Measurements from ENCODE around the gene GLIS1. TPM values are rescaled to one million over a fixed set of nuclear protein-coding genes. Genes with fewer than 3 reads are reported as not detected.

The GLIS1 gene
- total and polyA plus RNA-seq, 8 donors = 0.06 to 0.26 (median 0.13) TPM; not detected in 4

GRCh38 chr1:53698384-53698980, 40.5 kb downstream of the GLIS1 start:
- 67 to 77% methylated on average over 7 of the region's 7 CpGs for WGBS, 2 donors
- Histone ChIP-seq H3K27ac (no peak overlapping the region), H3K4me1 (no peaks in the 10 kb centered on the region), H3K36me3 (no peaks in the 10 kb centered on the region), H3K4me3 (no peak overlapping the region), H3K9me3 (no peaks in the 10 kb centered on the region), H3K27me3 (no peaks in the 10 kb centered on the region)
- DNase-seq (no peak), ATAC-seq (no peak), FAIRE-seq (no peak)
- TF ChIP-seq CTCF (IDR thresholded peaks at IDR 0.05) = no peak
- intact Hi-C loops (cut with DNase I) = no loop called here

- Histone ChIP-seq H3K27ac (no peak overlapping the region), H3K9me3 (no peaks in the 10 kb centered on the region), H3K4me1 (no peaks in the 10 kb centered on the region), H3K4me3 (no peak overlapping the region), H3K36me3 (no peaks in the 10 kb centered on the region), H3K27me3 (no peaks in the 10 kb centered on the region)
- FAIRE-seq = no peak
- intact Hi-C loops (cut with DNase I) = no loop called here
- DNase-seq = peak in 1 of 6 donors; percentile 15
- no peak for ATAC-seq
- TF ChIP-seq CTCF (IDR thresholded peaks at IDR 0.05) = no peak
- WGBS, 2 donors = 44 to 47% methylated on average over 14 of the region's 14 CpGs
Measured at GRCh38 chr1:53697721-53698383, 41.1 kb downstream of the GLIS1 start.

- intact Hi-C loops (cut with DNase I) = no loop called here
- Histone ChIP-seq H3K27me3 (no peaks in the 10 kb centered on the region), H3K4me1 (no peaks in the 10 kb centered on the region), H3K9me3 (no peaks in the 10 kb centered on the region), H3K4me3 (no peak overlapping the region), H3K36me3 (no peaks in the 10 kb centered on the region), H3K27ac (no peak overlapping the region)
- FAIRE-seq (no peak), ATAC-seq (no peak), DNase-seq (no peak)
- 55 to 73% methylated on average over 2 of the region's 2 CpGs for WGBS, 2 donors
- no peak for TF ChIP-seq CTCF (IDR thresholded peaks at IDR 0.05)
Measured at GRCh38 chr1:53696990-53697389, 42.0 kb downstream of the GLIS1 start.

- ATAC-seq (no peak), DNase-seq (no peak), FAIRE-seq (no peak)
- Histone ChIP-seq H3K27ac (no peak overlapping the region), H3K9me3 (no peaks in the 10 kb centered on the region), H3K4me3 (no peak overlapping the region), H3K36me3 (no peaks in the 10 kb centered on the region), H3K27me3 (no peaks in the 10 kb centered on the region), H3K4me1 (no peaks in the 10 kb centered on the region)
- intact Hi-C loops (cut with DNase I) = no loop called here
- WGBS, 2 donors = 71 to 73% methylated on average over 11 of the region's 11 CpGs
- no peak for TF ChIP-seq CTCF (IDR thresholded peaks at IDR 0.05)
Measured at GRCh38 chr1:53696571-53696970, 42.4 kb downstream of the GLIS1 start.

- no peak for FAIRE-seq
- intact Hi-C loops (cut with DNase I) = no loop called here
- no peak for TF ChIP-seq CTCF (IDR thresholded peaks at IDR 0.05)
- DNase-seq = no peak
- no peaks in the 10 kb centered on the region for H3K9me3 ChIP-seq
- H3K27ac ChIP-seq = no peak overlapping the region
- H3K4me1 ChIP-seq = no peaks in the 10 kb centered on the region
- no peak for ATAC-seq
- H3K36me3 ChIP-seq = no peaks in the 10 kb centered on the region
- no peak overlapping the region for H3K4me3 ChIP-seq
- WGBS, 2 donors = 82% methylated on average over 5 of the region's 5 CpGs
- no peaks in the 10 kb centered on the region for H3K27me3 ChIP-seq
Measured at GRCh38 chr1:53696051-53696450, 42.9 kb downstream of the GLIS1 start.
